HG02938 (cell line): ENCODE results near the gene FBP1.
"Not testable (repeated sequence)": the region's sequence is repeated elsewhere in the genome, so short reads cannot be mapped to it uniquely, and the experiment has no call there.

Experiments used
- ATAC-seq: cut with Tn5 transposase; IDR thresholded peaks from one replicate; pipeline ENCODE4 v1.9.1; 2021; ENCODE audit warnings: mild to moderate bottlenecking, moderate library complexity; ENCODE audit not compliant: unreplicated experiment

FBP1 gene

DNA sequence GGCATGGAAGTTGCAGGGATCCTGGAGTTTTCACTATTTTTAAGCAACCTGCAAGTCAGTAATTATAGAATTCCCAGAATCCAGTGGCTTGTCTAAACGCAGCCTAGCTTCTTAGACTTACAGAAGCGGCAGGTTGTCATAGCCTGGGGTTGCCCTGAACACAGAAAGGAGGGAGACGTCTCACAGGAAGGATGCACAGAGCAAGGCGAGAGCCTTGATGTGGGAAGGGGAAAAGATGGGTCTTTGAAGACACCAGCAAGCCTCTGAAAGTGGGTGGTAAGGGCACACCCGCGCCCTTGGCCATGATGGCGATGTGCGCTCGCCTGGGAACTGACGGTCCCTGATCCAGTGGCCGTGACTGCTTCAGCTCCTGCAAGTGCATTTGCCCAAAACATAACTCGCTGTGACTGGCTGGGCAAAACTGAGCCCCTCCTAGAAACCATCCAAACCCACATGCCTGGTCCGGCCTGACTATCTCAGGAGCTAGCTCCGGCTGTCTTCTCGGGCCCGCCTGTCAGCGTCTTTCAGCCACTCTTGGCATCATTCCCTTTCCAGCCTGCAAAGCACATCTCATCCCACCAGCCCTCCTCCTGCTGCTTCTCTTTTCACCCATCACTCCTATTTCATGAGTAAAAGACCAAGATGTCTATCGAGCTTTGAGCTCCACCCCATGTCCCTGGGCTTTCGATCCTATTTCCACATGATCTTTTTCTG is 17.1 kb downstream of the FBP1 start:
- ATAC-seq: no peak

DNA sequence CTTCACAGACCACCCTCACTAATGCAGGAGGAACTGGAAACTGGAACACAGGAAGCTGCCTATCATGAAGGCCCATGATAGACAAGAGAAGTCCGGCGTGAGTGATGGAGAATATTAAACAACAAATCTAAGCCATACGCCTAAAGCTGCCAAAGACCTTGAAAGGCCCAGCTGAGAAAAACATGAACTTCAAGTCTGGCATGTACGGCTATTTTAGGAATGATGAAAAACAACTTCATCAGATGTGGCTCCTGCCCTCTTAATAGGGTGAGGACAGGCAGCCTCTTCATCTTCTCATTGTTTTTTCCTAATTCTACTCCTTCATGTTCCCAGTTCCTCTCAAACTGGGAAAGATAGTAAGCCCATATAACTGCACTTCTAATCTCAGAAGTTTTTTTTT is 20.3 kb downstream of the FBP1 start:
- no peak for ATAC-seq

DNA sequence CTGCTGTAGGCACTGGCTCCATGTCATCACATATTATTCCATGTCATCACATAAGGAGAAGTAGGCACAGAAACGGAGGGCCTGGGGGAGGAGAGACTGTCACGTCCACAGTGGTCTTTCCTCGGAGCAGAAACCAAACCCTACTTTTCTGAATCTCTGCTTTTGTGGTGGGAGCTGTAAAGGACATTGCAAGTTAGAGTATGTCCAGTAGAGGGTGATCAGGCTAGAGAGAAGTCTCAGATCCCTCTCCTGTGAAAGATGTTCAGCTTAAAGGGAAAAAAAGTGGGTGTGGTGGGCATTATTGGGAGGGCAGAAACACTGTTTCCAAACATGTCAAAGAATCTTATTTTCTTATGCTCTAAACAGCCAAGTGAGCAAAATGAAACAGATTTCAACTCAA is 26.3 kb downstream of the FBP1 start:
- ATAC-seq: no peak

DNA sequence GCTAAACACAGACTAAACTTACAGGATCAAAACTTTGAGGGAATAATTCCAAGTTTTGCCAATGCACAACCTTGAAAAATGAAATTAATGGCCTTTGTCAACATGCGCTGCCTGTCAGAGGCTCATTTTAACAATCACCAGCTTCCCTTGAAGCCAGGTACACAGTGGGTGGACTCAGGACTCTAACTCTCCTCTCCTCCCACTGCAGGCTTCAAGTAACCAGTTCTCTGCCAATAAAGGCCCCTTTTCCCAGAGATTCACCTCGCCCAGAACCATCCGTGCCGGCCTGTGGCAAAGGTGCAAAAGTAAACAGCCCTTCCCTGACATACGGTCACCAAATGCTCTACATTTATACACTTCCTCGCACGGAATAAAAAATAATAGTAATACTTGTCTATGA is 27.2 kb downstream of the FBP1 start:
- ATAC-seq: no peak

DNA sequence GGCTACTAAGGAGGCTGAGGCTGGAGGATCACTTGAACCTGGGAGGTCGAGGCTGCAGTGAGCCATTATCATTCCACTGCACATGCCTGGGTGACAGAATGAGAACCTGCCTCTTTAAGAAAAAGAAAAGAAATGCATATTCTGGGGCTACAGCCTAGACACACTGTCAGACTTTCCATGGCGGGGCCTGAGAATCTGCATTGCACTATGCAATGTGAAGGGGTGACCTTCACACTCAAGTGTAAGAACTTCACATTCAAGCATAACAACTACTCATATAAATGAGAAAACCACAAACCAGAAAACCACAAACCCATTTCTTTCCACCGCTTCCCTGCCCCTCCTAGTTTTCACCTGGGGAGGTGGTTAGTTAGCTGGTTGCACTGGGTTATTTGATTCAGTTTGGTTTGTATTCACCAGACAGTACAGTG is 27.7 kb downstream of the FBP1 start:
- ATAC-seq: no peak

DNA sequence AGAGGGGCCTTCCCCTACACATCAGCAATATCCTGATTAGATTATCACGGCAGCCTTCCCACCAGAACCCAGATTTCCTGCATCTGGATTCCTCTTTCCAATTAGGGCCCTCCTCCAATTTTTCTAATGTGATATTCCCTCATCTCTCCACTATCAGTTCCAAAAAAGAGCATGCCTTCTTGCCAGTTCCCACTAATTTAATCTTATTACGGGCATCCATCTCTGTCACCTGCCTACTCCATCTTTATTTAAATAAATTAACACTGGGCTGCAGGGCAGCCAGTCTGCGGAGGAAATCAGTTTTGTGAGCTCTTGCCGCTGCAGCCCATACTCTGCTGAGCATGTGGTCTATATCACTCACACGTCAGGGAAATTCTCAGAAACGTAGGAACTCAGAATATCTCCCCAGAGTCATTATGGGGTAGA is 29.1 kb downstream of the FBP1 start:
- no peak for ATAC-seq

DNA sequence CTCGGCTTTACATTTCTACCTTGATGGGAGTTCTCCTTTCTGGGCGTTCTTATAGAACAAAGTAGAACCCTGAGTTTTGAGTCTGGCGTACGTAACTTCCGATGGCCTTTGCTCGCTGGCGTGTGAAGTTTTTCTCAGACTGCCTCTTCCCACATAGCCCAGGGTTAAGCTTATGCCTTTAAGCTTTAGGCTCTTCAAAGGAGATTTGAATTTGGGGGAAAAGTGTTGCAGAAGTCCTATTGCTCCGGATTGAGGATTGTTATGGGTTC is 32.0 kb downstream of the FBP1 start:
- ATAC-seq: no peak

DNA sequence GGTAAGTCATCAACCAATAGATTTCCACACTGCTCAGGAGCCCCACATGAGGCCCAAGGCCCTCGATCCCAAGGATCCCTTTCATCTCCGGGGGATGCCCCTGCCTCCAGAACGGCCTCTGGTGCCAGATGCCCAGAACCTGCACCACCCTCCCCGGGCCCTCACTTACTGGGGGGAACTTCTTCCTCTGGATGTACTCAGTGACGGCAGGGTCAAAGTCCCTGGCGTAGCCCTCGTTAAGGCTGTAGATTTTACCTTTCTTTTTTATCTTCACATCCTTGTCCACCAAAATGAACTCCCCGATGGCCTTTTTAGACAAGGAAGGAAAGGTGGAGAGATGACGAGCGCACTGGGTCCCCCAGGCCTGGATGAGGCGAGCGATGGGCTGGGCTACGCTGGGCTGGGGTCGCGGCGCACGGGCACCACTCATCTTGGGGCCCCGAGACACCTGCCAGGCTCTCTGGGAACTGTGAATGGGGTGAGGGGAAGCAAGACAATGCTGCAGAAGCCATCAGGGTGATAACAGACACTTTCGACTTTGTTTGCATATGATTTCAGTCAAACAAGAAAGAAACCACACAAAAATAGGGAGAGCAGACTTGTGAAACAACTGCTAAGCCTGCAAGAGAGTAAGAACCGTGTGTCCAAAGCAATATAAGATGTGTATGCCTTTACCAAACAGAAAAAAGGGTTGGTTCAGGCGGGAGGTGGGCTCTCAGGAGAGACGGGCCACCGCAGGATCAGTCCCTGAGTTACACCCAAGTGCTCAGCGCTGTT is 32.5 kb downstream of the FBP1 start:
- ATAC-seq: no peak

DNA sequence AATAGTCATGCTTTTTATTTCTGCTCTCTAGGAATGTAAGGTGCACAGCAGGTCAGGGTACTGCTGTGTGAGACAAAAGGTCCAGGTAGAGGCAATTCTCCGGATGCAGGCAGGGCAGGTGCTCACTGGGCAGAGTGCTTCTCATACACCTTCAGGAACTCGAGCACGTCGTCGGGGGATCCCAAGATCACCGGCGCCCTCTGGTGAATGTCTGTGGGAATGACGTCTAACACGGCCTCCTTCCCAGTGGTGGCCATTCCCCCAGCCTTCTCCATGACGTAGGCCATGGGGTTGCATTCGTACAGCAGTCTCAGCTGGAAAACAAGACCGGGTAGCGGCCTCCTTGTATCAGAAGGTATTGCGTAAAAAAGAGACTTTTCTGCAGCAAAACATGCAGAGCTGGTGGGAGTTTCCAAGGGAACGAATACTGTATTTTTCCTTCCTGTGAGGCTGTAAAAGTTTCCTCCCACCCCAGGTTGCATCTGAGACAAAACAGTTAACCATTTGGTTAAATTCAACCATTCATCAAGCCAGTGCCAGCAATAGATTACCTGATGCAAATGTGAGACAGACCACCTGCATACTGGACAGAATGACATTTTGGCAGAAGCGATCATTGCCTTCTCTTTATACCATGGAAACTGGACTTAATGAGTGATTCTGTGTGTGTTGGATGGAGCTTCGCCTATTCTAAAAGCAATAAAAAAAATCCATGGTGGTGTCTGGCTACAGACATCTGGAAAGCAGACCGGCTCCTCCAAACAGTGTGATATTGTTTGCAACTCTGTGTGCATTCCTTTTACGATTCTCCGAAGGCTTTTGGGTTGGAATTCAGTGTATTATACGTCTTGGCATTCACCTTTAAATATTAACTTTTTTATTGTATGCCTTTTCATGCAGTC is 35.8 kb downstream of the FBP1 start:
- ATAC-seq: no peak

DNA sequence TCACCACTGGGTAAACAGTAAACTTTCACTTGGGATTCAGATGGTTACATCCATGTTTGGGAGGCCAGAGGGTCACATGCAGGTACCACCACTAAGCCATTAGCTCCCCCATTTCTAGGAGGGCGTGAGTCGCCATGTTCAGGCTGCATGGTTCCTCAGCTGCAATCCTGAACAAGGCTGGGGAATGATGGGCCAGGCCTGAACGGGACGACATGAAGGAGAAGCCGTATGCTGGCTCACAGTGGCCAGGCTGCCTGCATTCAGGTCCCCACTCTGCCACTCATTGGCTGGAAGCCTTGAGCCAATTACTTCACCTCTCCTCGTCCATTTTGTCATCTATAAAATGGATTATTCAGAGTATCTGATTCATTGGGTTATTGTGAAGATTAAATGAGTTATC is 36.7 kb downstream of the FBP1 start:
- ATAC-seq: no peak

DNA sequence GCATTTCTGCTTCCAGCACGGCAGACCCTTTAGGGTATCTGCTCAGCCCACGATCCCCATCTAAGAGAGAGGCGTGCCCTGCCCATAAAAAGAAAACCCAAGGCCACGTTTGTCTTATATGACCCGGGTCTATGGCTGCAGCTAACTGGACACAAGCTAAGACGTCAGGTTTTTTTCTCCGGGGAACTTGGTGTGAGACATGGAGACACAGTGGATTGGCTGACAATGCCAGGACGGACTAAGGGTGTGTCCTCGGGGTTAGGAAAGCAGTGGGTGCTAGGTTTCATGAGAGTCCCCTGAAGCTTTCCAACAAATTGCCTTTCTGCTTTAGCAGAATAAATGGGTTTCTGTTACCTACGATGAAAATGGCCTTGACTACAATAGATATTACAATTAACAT is 38.6 kb downstream of the FBP1 start:
- no peak for ATAC-seq

DNA sequence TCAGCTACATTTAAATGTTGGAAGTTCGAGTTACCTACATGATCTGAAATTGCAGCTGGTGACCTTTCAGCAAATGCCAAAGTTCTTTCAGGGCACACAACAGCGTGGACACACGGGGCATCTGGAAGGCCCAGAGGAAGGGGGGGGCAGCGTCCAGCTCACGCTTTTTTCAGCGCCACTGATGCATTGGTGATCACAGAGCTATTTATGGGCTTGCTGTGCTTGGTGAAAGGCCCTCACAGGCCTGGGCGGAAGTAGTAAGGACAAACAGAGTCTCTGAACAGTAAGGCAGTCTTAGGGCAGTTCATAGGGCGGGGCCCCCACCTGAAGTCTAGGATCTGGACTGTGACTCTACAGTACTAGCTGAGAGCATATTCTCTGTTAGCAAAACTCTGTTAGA is 39.1 kb downstream of the FBP1 start:
- no peak for ATAC-seq

DNA sequence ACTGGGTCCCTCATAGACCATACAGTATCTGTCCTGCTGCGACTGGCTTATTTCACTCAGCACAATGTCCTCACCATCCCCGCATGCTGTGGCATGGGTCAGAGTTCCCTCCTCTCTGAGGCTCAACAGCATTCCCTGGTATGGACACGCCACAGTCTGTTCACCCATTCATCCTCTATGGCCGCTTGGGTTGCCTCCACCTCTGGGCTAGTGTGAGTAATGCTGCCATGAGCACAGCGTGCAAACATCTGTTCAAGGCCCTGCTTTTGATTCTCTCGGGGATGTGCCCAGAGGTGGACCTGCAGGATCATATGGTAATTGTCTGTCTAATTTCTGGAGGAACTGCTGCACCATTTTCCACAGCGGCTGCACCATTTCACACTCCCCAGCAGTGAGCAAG is 40.2 kb downstream of the FBP1 start:
- no peak for ATAC-seq

DNA sequence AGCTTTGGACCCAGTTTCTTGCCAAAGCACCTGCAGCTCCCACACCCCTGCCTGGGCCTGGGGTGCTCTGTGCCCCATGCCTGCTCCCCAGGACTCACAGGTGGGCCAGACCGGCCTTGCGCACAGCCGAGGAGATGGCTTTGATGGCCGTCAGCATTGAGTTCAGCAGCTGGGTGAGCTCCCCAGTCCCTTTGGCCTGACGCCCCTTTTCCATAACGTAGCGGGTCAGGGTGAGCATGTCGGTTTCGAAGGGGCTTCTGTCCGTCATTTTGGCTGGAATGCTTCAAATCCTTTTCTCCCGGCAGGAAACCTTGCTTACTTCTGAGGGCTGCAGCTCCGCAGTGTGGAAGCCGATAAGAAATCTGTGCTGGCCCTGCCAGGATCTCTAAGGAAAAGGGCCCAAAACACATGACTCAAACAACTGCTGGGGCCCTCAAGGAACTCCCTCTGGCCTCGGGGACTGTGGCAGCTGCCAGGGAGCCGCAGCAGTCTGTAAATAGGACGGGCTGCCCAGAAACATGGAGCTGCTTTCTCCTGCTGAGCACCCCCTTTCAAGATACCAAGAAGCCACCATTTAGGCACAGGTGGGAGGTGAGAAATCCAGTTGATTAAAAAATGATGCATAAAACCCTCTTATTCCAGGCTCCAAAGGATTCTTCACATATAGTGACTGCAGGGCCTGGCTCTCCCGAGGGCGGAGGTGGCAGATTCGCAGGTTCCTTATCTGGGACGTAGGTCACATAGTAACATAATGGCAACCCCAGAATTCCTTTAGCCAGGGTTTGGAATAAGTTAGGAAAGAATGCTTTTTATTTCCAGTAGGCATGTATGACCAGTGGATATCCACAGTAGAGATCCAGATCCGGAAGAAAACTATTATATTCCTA is 45.6 kb downstream of the FBP1 start, which contains the start of gene FBP2:
TSS of gene FBP2 (minus strand) at position 366 of the 887 bp plus-strand sequence. CDS start at position 268, 98 bp downstream.
- no peak for ATAC-seq

DNA sequence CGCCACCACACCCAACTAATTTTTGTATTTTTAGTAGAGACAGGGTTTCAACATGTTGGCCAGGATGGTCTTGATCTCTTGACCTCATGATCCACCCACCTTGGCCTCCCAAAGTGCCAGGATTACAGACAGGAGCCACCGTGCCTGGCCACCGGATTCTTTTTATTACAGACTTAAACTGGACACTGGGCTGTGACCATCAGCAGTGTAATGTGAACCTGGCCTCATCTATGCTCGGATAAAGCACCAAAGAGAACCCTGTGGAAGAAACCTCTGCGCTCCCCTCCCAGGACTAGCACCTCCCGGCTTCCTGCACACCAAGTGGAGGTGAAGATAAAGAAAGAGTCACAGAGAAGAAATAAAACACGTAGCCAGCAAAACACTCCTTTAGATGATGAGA is 46.6 kb downstream of the FBP1 start:
- not testable (repeated sequence) for ATAC-seq

DNA sequence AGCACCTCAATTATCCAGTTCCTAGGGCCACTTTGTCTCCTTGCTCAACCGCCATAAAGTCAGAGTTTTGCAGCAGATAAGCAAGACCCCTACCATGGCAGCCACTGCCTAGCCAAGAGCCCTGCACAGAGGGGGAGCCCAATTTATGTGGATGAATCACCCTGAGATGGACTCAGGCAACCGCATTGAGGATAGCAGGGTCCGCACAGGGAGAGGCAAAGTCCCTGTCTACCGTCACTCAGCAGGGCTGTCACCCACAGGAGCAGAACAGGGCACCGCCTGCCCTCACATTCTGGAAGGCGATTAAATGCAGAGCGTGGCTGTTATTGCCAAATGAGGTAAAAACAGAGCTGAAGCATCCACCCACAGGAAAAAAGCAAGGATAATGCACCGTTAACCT is 47.4 kb downstream of the FBP1 start:
- no peak for ATAC-seq

DNA sequence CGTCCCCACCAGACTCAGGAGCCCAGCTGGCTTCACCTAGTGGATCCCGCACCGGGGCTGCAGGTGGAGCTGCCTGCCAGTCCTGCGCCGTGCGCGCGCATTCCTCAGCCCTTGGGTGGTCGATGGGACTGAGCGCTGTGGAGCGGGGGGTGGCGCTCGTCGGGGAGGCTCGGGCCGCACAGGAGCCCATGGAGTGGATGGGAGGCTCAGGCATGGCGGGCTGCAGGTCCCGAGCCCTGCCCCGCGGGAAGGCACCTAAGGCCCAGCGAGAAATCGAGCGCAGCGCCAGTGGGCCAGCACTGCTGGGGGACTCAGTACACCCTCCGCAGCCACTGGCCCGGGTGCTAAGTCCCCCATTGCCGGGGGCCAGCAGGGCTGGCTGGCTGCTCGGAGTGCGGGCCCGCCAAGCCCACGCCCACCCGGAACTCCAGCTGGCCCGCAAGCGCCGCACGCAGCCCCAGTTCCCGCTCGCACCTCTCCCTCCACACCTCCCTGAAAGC is 48.2 kb downstream of the FBP1 start:
- ATAC-seq: not testable (repeated sequence)

DNA sequence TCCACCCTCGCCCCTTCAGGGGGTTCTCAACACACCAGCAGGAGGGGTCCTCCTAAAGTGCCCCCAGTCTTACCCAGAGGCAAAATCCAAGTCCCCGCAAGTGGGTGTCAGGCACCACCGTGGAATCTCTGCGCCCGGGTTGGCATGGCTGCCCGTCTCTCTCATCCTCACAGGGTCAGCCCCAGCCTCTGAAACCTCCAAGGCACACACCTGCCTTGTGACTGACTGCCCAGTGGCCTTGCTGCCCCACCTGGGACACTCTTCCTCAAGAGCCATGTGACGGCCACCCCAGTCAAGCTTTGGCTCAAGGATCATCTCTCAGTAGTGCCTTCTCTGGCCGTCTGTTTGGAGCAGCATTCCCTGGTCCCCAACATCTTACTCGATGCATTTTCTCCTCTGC is 50.6 kb downstream of the FBP1 start:
- no peak for ATAC-seq

DNA sequence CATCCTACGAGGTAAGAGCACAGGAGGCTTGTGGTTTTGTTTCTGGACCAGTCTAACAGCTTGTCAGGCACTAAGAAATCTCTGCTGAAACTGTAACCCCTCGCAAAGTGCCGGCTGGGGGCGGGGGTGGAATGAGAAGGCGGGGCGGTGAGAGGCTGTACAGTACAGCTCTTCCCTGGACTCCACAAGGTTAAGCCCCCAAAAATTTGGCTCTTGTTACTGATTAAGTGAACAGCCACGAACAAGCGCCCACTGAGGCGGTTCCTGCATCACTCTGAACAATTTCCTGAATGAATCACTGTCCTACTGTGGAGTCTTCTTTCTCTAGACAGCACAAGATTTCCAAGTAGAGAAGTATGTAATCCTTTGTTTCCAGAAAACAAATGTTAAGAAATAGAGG is 52.5 kb downstream of the FBP1 start:
- no peak for ATAC-seq

DNA sequence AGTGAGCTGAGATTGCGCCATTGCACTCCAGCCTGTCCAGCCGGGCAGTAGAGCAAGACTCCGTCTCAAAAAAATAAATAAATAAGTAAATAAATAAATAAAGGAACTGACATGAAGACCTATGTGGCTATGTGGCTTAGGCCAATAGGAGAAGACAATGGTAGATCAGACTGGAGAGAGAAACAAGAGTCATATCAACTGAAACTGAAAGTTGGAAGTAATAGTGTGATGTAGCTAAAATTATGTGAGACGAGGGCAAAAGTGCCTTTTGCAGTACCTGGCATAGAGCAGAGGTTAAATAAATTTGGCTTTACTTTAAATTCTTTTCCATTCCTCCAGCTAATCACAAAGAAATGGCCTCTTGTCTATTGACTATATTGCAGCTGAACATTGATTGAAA is 53.0 kb downstream of the FBP1 start:
- no peak for ATAC-seq
